Smooth muscle cell (in vitro differentiated cells): ENCODE data around the gene JADE3. TPM values are rescaled to one million over a fixed set of nuclear protein-coding genes. Genes with fewer than 3 reads are reported as not detected.
A peak's percentile ranks its signal among the peaks of the same experiment; 100 is the strongest.

ENCODE experiments used
- DNase-seq: peaks from one replicate; lab custom pipeline; 2025; ENCODE audit not compliant: unreplicated experiment; lab: John Stamatoyannopoulos, UW
- H2AFZ ChIP-seq: fragments of 200-600 bp; sonication (generic); 2 replicates; pipeline ENCODE4 v1.6.0; 2016; ENCODE audit warnings: antibody characterized with exemption, low read depth, mild to moderate bottlenecking
- H3F3A ChIP-seq: fragments of 200-600 bp; sonication (generic); 2 replicates; pipeline ENCODE4 v1.6.0; 2017; ENCODE audit warnings: antibody characterized with exemption, low read depth
- H3K27ac ChIP-seq: fragments of 200-600 bp; sonication (generic); 2 replicates; pipeline ENCODE4 v1.5.1; 2016; ENCODE audit warnings: low read depth, mild to moderate bottlenecking
- H3K27me3 ChIP-seq: fragments of 200-600 bp; sonication (generic); 2 replicates; pipeline ENCODE4 v1.6.1; 2016; ENCODE audit warnings: low read depth, mild to moderate bottlenecking
- H3K36me3 ChIP-seq: fragments of 200-600 bp; sonication (generic); 2 replicates; pipeline ENCODE4 v1.5.1; 2016; ENCODE audit warnings: low read depth
- H3K4me1 ChIP-seq: fragments of 200-600 bp; sonication (generic); 2 replicates; pipeline ENCODE4 v1.5.1; 2016; ENCODE audit warnings: low read depth
- H3K4me2 ChIP-seq: fragments of 200-600 bp; sonication (generic); 2 replicates; pipeline ENCODE4 v1.6.0; 2016; ENCODE audit warnings: mild to moderate bottlenecking
- H3K4me3 ChIP-seq: fragments of 200-600 bp; sonication (generic); 2 replicates; pipeline ENCODE4 v1.5.1; 2016; ENCODE audit warnings: mild to moderate bottlenecking
- H3K79me2 ChIP-seq: fragments of 200-600 bp; sonication (generic); 2 replicates; pipeline ENCODE4 v1.6.0; 2016; ENCODE audit warnings: low read depth, mild to moderate bottlenecking
- H3K9ac ChIP-seq: fragments of 200-600 bp; sonication (generic); 2 replicates; pipeline ENCODE4 v1.6.0; 2016; ENCODE audit warnings: low read depth
- H3K9me3 ChIP-seq: fragments of 200-600 bp; sonication (generic); replicated peaks from 2 replicates; pipeline ENCODE4 v1.5.1; 2016; ENCODE audit warnings: low read depth
- H4K20me1 ChIP-seq: fragments of 200-600 bp; sonication (generic); 2 replicates; pipeline ENCODE4 v1.6.0; 2016; ENCODE audit warnings: low read depth
- WGBS: methylation state at CpG from one replicate; pipeline ENCODE4 v1.1.7; 2016; ENCODE audit warnings: low lambda C conversion rate; 5-methylcytosine and 5-hydroxymethylcytosine counted together
- polyA plus RNA-seq: library from polyadenylated mRNA; unstranded; fragments of >200 nt; fragmentation: Nextera tagmentation; extraction: Ambion mirVana; gene quantifications from 2 replicates; pipeline ENCODE4 v1.2.1, GENCODE V29; 2016
- total RNA-seq: library from RNA; depleted of rRNA; stranded (reverse); fragments of >200 nt; gene quantifications from 2 replicates; pipeline ENCODE4 v1.2.3, GENCODE V29; 2014
- TF ChIP-seq, protein P1 (sequence below): fragments of 200-600 bp; sonication (generic); IDR thresholded peaks from 2 replicates; pipeline ENCODE4 v1.5.1; 2017; ENCODE audit warnings: borderline replicate concordance, mild to moderate bottlenecking, antibody characterized with exemption; ENCODE audit not compliant: insufficient read depth, poor library complexity, severe bottlenecking

JADE3 gene
- total and polyA plus RNA-seq, 2 experiments from 2014 or later = 2.0 to 6.7 TPM

DNA sequence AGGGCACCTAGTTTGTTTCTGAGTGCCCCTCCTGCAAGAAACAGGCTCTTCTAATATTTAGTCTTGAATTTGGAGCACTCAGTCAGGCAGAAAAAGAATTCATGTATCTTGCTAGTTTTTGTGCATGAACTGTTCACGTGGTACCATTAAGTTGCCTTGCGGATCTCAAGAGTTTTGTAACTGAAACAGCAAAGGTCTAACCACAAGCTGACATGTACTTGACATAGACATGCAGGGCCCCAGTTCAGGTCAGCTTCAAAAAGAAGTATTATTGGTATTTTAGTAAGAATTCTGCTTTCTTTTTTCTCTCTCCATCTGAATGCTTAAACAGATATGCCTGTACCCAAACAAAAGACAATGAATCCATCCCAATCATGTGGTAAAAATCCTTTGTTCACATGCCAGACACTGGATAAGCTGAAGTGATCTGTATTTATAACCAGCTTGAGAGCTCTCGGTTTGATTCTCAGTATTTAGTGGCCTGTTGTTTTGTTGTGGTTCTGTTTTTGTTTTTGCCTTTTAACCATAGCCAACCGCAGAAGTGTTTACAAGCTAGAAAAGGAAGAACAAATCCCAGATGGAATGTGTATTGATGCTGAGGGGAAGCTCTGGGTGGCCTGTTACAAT lies 179.0 kb downstream of the JADE3 start:
- Histone ChIP-seq H3F3A (no peaks in the 10 kb centered on the region), H3K4me2 (no peak overlapping the region), H3K9ac (no peak overlapping the region), H4K20me1 (no peaks in the 10 kb centered on the region), H3K9me3 (no peaks in the 10 kb centered on the region), H3K27me3 (no peaks in the 10 kb centered on the region), H3K36me3 (no peaks in the 10 kb centered on the region), H3K4me3 (no peak overlapping the region), H3K79me2 (no peaks in the 10 kb centered on the region), H3K4me1 (no peaks in the 10 kb centered on the region), H3K27ac (no peak overlapping the region), H2AFZ (no peak overlapping the region)
- no peak for DNase-seq
- TF ChIP-seq, protein P1, sequence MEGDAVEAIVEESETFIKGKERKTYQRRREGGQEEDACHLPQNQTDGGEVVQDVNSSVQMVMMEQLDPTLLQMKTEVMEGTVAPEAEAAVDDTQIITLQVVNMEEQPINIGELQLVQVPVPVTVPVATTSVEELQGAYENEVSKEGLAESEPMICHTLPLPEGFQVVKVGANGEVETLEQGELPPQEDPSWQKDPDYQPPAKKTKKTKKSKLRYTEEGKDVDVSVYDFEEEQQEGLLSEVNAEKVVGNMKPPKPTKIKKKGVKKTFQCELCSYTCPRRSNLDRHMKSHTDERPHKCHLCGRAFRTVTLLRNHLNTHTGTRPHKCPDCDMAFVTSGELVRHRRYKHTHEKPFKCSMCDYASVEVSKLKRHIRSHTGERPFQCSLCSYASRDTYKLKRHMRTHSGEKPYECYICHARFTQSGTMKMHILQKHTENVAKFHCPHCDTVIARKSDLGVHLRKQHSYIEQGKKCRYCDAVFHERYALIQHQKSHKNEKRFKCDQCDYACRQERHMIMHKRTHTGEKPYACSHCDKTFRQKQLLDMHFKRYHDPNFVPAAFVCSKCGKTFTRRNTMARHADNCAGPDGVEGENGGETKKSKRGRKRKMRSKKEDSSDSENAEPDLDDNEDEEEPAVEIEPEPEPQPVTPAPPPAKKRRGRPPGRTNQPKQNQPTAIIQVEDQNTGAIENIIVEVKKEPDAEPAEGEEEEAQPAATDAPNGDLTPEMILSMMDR = no peak
- WGBS = 54% methylated on average over 4 of the region's 4 CpGs

DNA sequence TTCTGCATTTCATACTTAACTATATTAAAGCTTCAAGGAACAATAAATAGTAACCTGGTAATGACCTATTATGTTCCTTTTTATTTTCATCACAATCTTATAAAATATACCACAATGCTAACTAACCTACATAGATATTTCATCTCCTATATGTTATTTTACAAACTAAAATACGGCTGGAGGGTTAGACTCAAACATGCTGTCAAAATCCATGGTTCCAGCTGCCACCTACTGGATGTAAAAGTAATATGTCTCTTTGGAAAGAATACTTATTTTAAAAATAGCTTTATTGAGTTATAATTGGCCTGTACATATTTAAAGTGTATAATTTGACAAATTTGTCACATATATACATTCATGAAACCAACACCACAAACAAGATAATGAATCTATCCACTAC lies 181.0 kb downstream of the JADE3 start:
- Histone ChIP-seq H3K27me3 (no peaks in the 10 kb centered on the region), H3K27ac (no peak overlapping the region), H3K9ac (no peak overlapping the region), H3K79me2 (no peaks in the 10 kb centered on the region), H3K4me3 (no peak overlapping the region), H3K9me3 (no peaks in the 10 kb centered on the region), H4K20me1 (no peaks in the 10 kb centered on the region), H2AFZ (no peak overlapping the region), H3K4me1 (no peaks in the 10 kb centered on the region), H3K36me3 (no peaks in the 10 kb centered on the region), H3K4me2 (no peak overlapping the region), H3F3A (no peaks in the 10 kb centered on the region)
- TF ChIP-seq, protein P1 = peak; percentile 40
- no peak for DNase-seq
- 29% methylated on average over 1 of the region's 1 CpG for WGBS

DNA sequence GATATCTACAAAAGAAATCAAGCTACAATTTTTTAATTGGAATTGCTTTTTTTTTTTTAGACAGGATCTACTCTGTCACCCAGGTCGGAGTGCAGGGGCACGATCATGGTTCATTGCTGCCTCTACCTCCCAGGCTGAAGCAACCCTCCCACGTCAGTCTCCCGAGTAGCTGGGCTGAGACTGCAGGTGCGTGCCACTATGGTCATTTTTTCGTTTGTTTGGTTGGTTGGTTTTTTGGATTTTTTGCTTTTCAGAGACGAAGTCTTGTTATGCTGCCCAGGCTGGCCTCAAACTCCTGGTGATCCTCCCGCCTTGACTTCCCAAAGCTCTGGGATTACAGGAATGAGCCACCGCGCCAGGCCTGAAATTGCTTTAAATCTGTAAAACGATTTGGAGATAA lies 181.6 kb downstream of the JADE3 start:
- Histone ChIP-seq H3K9ac (no peak overlapping the region), H3K79me2 (no peaks in the 10 kb centered on the region), H3K27ac (no peak overlapping the region), H3K36me3 (no peaks in the 10 kb centered on the region), H3F3A (no peaks in the 10 kb centered on the region), H2AFZ (no peak overlapping the region), H3K4me1 (no peaks in the 10 kb centered on the region), H3K4me2 (no peak overlapping the region), H4K20me1 (no peaks in the 10 kb centered on the region), H3K9me3 (no peaks in the 10 kb centered on the region), H3K27me3 (no peaks in the 10 kb centered on the region), H3K4me3 (no peak overlapping the region)
- TF ChIP-seq, protein P1 = no peak
- DNase-seq = no peak
- WGBS = 84% methylated on average over 11 of the region's 11 CpGs

DNA sequence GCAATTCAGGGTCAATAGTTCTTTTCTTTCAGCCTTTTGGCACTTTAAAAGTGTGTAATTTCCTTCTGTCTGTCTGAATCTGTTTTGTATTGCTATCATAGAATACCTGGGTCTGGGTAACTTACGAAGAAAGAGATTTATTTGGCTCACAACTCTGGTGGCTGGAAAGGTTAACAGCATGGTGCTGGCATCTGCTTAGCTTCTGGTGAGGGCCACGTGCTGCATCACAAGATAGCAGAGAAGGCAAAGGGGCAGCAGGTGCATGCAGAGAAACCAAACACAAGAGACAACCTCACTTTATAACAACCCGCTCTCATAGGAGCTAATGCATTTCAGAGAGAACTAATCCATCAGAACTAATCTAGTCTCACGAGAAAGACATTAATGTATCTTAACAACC lies 184.8 kb downstream of the JADE3 start:
- Histone ChIP-seq H3K4me3 (no peak overlapping the region), H3K9ac (no peak overlapping the region), H3K4me2 (no peak overlapping the region), H2AFZ (no peak overlapping the region), H3K9me3 (no peaks in the 10 kb centered on the region), H4K20me1 (no peaks in the 10 kb centered on the region), H3K27ac (no peak overlapping the region), H3K27me3 (no peaks in the 10 kb centered on the region), H3K4me1 (no peaks in the 10 kb centered on the region), H3F3A (no peaks in the 10 kb centered on the region), H3K36me3 (no peaks in the 10 kb centered on the region), H3K79me2 (no peaks in the 10 kb centered on the region)
- WGBS = 69% methylated on average over 4 of the region's 4 CpGs
- TF ChIP-seq, protein P1 = no peak
- DNase-seq = no peak
